Large intestine (tissue), 12 donors: Measurements from ENCODE around the gene GABPB1. TPM values are rescaled to one million over a fixed set of nuclear protein-coding genes. Genes with fewer than 3 reads are reported as not detected.
"Not testable (repeated sequence)": the region's sequence is repeated elsewhere in the genome, so short reads cannot be mapped to it uniquely, and the experiment has no call there.

Experiments used
- DNase-seq, 2 donors: peaks; one replicate each; pipeline versions ENCODE4 v3.0.0 to v3.0.0-alpha.2; 2013
- H3K27ac ChIP-seq: one replicate; pipeline ENCODE4 v1.5.1; 2013; ENCODE audit warnings: low read length
- H3K27me3 ChIP-seq: 2 replicates; pipeline ENCODE4 v1.6.1; 2013; ENCODE audit warnings: low read length; ENCODE audit not compliant: control insufficient read depth, insufficient read depth
- H3K36me3 ChIP-seq: 2 replicates; pipeline ENCODE4 v1.6.1; 2013; ENCODE audit warnings: low read length; ENCODE audit not compliant: control insufficient read depth, insufficient read depth
- H3K4me1 ChIP-seq: one replicate; pipeline ENCODE4 v1.6.1; 2013; ENCODE audit warnings: low read length; ENCODE audit not compliant: control insufficient read depth, insufficient read depth
- H3K4me3 ChIP-seq: one replicate; pipeline ENCODE4 v1.5.1; 2013; ENCODE audit warnings: low read length
- H3K9me3 ChIP-seq: one replicate; pipeline ENCODE4 v1.6.1; 2013; ENCODE audit warnings: mild to moderate bottlenecking, low read depth, low read length, moderate library complexity; ENCODE audit not compliant: control insufficient read depth
- WGBS: methylation state at CpG from one replicate; pipeline ENCODE4 v1.1.5; 2013; ENCODE audit warnings: low lambda C conversion rate; ENCODE audit not compliant: insufficient coverage; 5-methylcytosine and 5-hydroxymethylcytosine counted together
- long read RNA-seq, 11 donors: transcript quantifications; one replicate each; lab custom pipeline, GENCODE V29; 2026
- polyA plus RNA-seq: library from polyadenylated mRNA; unstranded; fragments of 120-200 nt; gene quantifications from one replicate; pipeline ENCODE4 v1.2.1, GENCODE V29; 2013

The GABPB1 gene
- 16.9 TPM for polyA plus RNA-seq
- long read RNA-seq, donor 1, full-length matches to known transcripts: 1 of 1 reads
- long read RNA-seq, donor 1, partial matches to known transcripts: 0 of 1 reads
- long read RNA-seq, donor 1, other reads (novel, unspliced or antisense): 0 of 1 reads
- long read RNA-seq, donor 2, partial matches to known transcripts: 0 of 3 reads
- long read RNA-seq, donor 2, other reads (novel, unspliced or antisense): 0 of 3 reads
- long read RNA-seq, donor 3: 0 reads
- long read RNA-seq, donor 4: 0 reads
- long read RNA-seq, donor 5, full-length matches to known transcripts: 3 of 8 reads
- long read RNA-seq, donor 5, partial matches to known transcripts: 5 of 8 reads
- long read RNA-seq, donor 5, other reads (novel, unspliced or antisense): 0 of 8 reads
- long read RNA-seq, donor 6, full-length matches to known transcripts: 4 of 4 reads
- long read RNA-seq, donor 6, partial matches to known transcripts: 0 of 4 reads
- long read RNA-seq, donor 6, other reads (novel, unspliced or antisense): 0 of 4 reads
- long read RNA-seq, donor 7, partial matches to known transcripts: 0 of 1 reads
- long read RNA-seq, donor 7, other reads (novel, unspliced or antisense): 0 of 1 reads
- long read RNA-seq, donor 8, partial matches to known transcripts: 65 of 80 reads
- long read RNA-seq, donor 8, other reads (novel, unspliced or antisense): 13 of 80 reads
- long read RNA-seq, donor 9, partial matches to known transcripts: 0 of 2 reads
- long read RNA-seq, donor 9, other reads (novel, unspliced or antisense): 0 of 2 reads
- long read RNA-seq, donor 10, full-length matches to known transcripts: 8 of 8 reads
- long read RNA-seq, donor 10, partial matches to known transcripts: 0 of 8 reads
- long read RNA-seq, donor 10, other reads (novel, unspliced or antisense): 0 of 8 reads
- long read RNA-seq, donor 11, partial matches to known transcripts: 0 of 1 reads
- long read RNA-seq, donor 11, other reads (novel, unspliced or antisense): 0 of 1 reads

DNA sequence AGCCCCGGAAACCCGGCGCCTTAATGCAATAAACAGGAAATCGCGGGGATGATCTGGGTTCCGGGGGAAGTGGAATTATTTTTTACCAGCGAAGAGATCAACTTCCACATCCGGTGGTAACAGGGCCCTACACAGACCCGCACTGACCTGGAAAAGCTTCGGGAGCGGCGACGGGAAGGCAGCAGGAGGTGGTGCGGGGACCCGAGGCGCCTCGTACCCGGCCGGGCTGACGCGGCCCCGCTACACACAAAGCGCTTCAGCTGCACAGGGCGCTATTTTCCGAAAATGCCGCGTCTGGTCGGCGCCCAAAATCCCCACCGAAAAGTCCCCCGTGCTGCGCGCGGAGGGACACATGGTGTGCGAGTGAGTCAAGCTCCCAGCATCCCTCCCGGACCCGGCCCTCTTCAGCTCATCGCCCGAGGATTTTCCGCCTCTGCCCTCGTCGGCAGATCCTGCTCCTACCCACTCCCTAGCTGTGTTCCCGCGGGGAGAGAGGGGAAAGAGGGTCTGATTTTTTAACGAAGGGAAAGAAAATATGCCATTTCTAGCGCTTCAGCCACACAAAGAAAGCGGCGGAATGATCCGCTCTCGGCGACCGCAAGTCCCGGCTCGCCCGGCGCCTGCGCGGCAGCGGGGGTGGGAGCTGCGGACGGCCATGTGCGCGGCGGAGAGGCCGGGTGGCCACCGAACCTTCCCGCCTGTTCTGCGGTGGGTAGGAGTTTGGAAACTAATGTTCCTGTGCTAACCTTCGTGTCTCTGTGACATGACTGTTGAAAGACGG lies at the start of gene GABPB1:
Gene GABPB1, minus strand, starts transcription at position 361 of the 781 bp plus-strand sequence. CDS start 45,400 bp downstream, outside the sequence.
- peak within 1 kb of the TSS; percentile 98 for H3K27ac ChIP-seq
- WGBS: no CpG with 5 or more reads among the region's 70 CpGs
- H3K4me1 ChIP-seq: peaks cover 17% of the 10 kb centered on the region
- H3K36me3 ChIP-seq: peaks cover 2% of the 10 kb centered on the region
- no peaks in the 10 kb centered on the region for H3K27me3 ChIP-seq
- DNase-seq: peak; percentile 87 to 99
- H3K4me3 ChIP-seq: peak within 1 kb of the TSS; percentile 95
- no peaks in the 10 kb centered on the region for H3K9me3 ChIP-seq

DNA sequence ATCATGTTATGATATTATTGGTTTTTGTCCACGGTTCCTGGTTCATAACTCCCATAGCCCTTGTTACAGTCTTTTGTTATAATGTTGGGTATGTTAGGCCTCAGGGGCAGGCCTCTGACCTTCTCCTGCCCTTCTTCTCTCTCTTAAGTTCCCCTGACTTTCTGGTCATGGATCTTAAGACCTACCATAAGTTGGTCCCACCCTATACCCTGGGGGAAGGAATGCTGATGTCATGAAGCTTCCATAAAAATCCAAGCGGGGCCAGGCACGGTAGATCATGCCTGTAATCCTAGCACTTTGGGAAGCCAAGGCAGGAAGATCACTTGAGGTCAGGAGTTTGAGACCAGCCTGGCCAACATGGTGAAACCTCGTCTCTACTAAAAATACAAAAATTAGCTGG lies 36.6 kb upstream of the GABPB1 start:
- not testable (repeated sequence) for H3K27ac ChIP-seq
- 80% methylated on average over 1 of the region's 4 CpGs for WGBS

DNA sequence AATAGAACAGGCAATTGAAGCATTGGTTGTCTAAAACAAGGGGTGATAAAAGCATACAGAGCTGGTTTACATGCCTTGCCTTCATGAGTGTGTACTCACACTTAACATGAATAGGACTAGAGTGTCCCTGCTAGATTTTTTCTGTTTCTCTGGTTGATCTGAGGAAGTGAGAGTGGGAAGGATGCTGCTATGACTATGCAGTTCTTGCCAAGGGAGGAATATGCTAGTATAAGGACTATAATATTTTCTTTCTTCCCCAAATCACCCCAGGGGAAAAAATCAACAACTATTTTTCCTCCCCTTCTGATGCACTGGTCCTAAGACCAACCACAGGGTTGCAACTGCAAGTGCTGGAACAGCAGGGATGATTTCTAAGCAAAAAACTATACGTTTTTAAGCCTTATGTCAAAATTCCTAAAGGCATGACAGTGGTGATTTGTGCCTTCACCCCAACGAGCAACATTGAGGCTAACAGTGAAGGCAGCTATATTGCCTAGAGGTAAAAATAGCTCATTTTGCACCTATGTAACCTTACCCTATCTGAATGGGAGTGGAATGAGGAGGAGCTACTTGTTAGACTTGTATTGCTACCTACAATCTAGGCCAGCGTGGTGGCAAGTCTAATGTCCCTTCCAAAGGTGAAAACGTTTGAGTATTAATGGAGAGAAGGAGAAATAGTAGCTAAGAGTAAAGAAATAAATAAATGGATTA lies 35.7 kb upstream of the GABPB1 start:
- Histone ChIP-seq H3K4me1 (no peaks in the 10 kb centered on the region), H3K4me3 (no peak overlapping the region), H3K27me3 (no peaks in the 10 kb centered on the region), H3K36me3 (no peaks in the 10 kb centered on the region), H3K9me3 (no peaks in the 10 kb centered on the region), H3K27ac (no peak overlapping the region)
- WGBS: 43% methylated on average over 3 of the region's 4 CpGs
- peak; percentile 16 to 49 for DNase-seq

More for the DNA sequence above, 36.6 kb upstream of the GABPB1 start:
- H3K4me3 ChIP-seq, H3K9me3 ChIP-seq, DNase-seq, H3K27me3 ChIP-seq, H3K36me3 ChIP-seq, H3K4me1 ChIP-seq: not testable (repeated sequence)

DNA sequence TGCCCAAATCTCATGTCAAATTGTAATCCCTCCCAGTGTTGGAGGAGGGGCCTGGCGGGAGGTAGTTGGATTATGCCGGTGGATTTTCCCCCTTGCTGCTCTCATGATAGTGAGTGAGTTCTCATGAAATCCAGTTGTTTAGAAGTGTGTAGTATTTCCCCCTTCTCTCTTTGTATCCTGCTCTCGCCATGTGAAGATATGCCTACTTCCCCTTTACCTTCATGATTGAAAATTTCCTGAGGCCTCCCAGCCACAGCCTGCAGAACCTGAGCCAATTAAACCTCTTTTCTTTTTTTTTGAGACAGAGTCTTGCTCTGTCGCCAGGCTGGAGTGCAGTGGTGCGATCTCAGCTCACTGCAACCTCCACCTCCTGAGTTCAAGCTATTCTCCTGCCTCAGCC lies 27.4 kb upstream of the GABPB1 start:
- 67% methylated on average over 1 of the region's 5 CpGs for whole genome bisulfite sequencing
- H3K4me1 ChIP-seq, H3K4me3 ChIP-seq, H3K27ac ChIP-seq, H3K27me3 ChIP-seq, H3K36me3 ChIP-seq, H3K9me3 ChIP-seq, DNase-seq: not testable (repeated sequence)

DNA sequence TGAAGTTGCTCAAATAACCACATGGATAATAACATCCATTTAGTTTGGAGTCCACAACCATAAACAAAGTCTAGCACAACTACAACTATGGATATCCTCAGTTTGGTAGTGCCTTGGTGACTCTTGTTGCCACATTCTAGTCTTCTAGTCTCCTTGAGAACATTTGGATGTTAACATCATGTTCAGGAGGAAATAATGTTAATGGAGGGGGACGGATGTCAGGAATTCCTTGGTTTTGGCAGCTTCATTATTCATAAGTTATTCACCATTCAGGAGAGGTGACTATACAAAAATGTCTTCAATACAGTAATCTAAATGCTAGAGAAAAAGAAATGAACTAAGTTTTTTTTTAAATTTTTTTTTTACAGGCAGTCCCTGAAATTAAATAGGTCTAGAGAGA lies 26.4 kb upstream of the GABPB1 start:
- no peak overlapping the region for H3K4me3 ChIP-seq
- no peaks in the 10 kb centered on the region for H3K36me3 ChIP-seq
- DNase-seq: no peak
- no peaks in the 10 kb centered on the region for H3K27me3 ChIP-seq
- 100% methylated on average over 1 of the region's 1 CpG for WGBS
- no peaks in the 10 kb centered on the region for H3K9me3 ChIP-seq
- H3K27ac ChIP-seq: no peak overlapping the region
- no peaks in the 10 kb centered on the region for H3K4me1 ChIP-seq

DNA sequence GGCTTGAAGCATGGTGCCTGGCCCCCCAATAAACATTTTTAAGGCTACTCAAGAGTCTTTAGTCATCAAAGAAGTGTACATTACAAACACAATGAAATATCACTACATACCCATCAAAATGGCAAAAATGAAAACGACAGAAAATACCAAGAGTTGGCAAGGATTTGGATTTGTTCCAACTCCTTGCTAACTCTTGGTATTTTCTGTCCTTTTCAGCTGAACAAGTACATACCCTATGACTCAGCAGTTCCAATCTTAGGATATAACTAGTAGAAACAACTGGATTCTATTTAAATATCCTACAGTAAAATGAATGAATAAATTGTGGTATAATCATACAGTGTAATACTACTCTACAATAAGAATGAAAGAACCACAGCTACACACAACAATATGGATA lies 25.1 kb upstream of the GABPB1 start:
- H3K4me1 ChIP-seq: no peaks in the 10 kb centered on the region
- WGBS: 86% methylated on average over 1 of the region's 1 CpG
- H3K9me3 ChIP-seq: no peaks in the 10 kb centered on the region
- no peaks in the 10 kb centered on the region for H3K27me3 ChIP-seq
- no peak overlapping the region for H3K4me3 ChIP-seq
- H3K36me3 ChIP-seq: no peaks in the 10 kb centered on the region
- no peak overlapping the region for H3K27ac ChIP-seq
- no peak for DNase-seq

DNA sequence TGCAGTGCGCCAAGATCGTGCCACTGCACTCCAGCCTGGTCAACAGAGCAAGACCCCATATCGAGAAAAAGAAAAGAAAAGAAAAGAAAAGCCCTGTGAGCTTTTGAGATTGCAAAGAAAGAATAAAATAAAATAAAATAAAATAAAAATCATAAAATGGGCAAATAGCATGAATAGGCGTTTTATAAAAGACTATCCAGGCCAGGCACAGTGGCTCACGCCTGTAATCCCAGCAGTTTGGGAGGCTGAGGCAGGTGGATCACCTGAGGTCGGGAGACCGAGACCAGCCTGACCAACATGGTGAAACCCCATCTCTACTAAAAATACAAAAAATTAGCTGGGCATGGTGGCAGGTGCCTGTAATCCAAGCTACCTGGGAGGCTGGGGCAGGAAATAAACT lies 24.4 kb upstream of the GABPB1 start:
- H3K4me1 ChIP-seq, DNase-seq, H3K27ac ChIP-seq, H3K27me3 ChIP-seq, H3K36me3 ChIP-seq, H3K9me3 ChIP-seq, H3K4me3 ChIP-seq: not testable (repeated sequence)
- 100% methylated on average over 3 of the region's 7 CpGs for WGBS

DNA sequence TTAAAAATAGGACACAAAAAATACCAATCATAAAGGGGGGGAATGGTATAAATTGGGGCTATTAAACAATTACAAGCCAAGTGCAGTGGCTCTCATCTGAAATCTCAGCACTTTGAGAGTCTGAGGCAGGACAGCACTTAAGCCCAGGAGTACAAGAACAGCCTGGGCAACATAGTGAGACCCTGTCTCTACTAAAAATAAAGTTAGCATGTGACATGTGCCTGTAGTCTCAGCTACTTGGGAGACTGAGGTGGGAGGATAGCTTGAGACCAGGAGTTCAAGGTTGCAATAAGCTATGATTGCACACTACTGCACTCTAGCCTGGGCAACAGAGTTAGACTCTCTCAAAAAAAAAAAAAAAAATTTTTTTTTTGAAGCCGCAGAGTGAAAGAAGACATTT lies 23.8 kb upstream of the GABPB1 start:
- H3K4me3 ChIP-seq: no peak overlapping the region
- no peaks in the 10 kb centered on the region for H3K4me1 ChIP-seq
- no CpG with 5 or more reads among the region's 1 CpG for WGBS
- H3K27me3 ChIP-seq: no peaks in the 10 kb centered on the region
- DNase-seq: no peak
- no peak overlapping the region for H3K27ac ChIP-seq
- H3K9me3 ChIP-seq: no peaks in the 10 kb centered on the region
- no peaks in the 10 kb centered on the region for H3K36me3 ChIP-seq

DNA sequence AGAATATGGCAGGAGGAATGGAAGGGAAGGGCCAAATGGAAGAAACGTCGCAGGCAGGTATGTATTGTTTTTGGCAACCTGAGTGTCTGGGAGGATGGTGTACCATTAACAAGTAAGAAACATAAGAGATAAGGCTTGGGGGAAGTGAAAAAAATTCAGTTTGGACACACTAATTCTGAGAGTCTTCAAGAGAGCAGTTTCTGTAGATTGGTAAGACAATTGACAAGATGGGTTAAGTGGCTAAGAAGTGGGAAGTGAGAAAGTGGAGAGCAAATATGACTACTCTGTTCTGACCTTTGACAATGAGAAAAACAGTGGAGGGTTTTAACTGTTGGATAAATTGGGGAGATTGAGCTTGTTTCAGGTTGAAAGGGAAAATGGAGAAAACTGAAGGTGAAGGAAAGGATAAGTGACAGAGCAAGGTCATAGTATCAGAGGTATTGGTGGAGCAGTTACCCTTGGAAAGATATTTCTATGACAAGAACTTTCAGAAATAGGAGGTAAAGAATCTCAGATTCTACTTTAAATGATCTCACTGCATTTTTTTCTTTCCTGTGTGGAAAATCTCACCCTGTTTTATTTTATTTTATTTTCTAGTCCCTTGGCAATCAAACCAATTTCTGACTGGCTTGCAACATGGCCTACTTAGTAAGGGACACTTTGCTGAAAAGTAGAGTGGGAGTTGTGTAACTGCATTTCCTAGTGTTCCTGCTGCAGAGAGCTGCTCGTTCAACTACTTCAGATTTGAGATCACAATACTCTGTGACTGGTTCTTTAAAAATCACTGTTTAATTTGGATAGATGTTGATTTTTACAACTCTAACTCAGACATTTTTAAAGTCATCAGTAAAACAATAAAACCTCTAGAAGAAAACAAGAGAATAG lies 23.1 kb upstream of the GABPB1 start:
- H3K27me3 ChIP-seq: no peaks in the 10 kb centered on the region
- no peaks in the 10 kb centered on the region for H3K4me1 ChIP-seq
- no peaks in the 10 kb centered on the region for H3K9me3 ChIP-seq
- DNase-seq: no peak
- H3K4me3 ChIP-seq: no peak overlapping the region
- 50% methylated on average over 1 of the region's 3 CpGs for WGBS
- no peaks in the 10 kb centered on the region for H3K36me3 ChIP-seq
- H3K27ac ChIP-seq: no peak overlapping the region
